RWPE1 (cell line): Measurements from ENCODE around the gene MYD88.

Experiments used
- CTCF ChIA-PET: fragments of 350-600 bp; sonication (Branson Sonifier 250); formaldehyde crosslinking; extraction: SDS; loops from one replicate; lab custom pipeline; 2021; lab: Yijun Ruan, JAX
- POLR2A ChIA-PET: fragments of 400-600 bp; formaldehyde crosslinking; extraction: SDS; loops from one replicate; lab custom pipeline; 2020; ENCODE audit warnings: antibody characterized with exemption; ENCODE audit not compliant: low non-redundant PET; lab: Yijun Ruan, JAX
- DNase-seq: peaks from one replicate; pipeline ENCODE4 v3.0.0; 2012; ENCODE audit warnings: low spot score
- H3K27ac ChIP-seq: fragments of 450-650 bp; 2 replicates; pipeline ENCODE4 v1.5.1; 2017
- TF ChIP-seq, protein P1 (sequence below): fragments of 450-650 bp; conservative IDR thresholded peaks from 2 replicates; pipeline ENCODE4 v1.5.1; 2017; ENCODE audit warnings: low read depth, mild to moderate bottlenecking

The MYD88 gene

DNA sequence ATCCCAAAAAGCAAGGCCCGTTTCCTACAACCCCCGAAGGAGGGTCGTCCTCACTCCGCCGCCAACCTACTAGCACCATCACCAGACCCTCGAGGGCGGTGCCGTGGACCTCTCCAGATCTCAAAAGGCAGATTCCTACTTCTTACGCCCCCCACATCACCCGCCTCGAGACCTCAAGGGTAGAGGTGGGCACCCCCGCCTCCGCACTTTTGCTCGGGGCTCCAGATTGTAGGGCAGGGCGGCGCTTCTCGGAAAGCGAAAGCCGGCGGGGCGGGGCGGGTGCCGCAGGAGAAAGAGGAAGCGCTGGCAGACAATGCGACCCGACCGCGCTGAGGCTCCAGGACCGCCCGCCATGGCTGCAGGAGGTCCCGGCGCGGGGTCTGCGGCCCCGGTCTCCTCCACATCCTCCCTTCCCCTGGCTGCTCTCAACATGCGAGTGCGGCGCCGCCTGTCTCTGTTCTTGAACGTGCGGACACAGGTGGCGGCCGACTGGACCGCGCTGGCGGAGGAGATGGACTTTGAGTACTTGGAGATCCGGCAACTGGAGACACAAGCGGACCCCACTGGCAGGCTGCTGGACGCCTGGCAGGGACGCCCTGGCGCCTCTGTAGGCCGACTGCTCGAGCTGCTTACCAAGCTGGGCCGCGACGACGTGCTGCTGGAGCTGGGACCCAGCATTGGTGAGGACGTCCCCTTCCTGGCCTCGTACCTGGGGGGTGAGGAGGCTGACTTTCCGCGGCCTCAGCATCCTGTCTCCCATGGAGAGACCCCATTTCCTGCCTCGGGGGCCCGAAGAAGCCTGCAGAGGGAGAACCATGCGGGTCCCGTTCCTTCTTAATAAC, at the start of gene MYD88:
MYD88 (plus strand) TSS at position 313 of the 842 bp plus-strand sequence; CDS start at position 353, 40 bp downstream.
- H3K27ac ChIP-seq = peak within 1 kb of the TSS; percentile 90
- ChIA-PET CTCF (no interaction called here), POLR2A (no interaction called here)
- TF ChIP-seq, protein P1, sequence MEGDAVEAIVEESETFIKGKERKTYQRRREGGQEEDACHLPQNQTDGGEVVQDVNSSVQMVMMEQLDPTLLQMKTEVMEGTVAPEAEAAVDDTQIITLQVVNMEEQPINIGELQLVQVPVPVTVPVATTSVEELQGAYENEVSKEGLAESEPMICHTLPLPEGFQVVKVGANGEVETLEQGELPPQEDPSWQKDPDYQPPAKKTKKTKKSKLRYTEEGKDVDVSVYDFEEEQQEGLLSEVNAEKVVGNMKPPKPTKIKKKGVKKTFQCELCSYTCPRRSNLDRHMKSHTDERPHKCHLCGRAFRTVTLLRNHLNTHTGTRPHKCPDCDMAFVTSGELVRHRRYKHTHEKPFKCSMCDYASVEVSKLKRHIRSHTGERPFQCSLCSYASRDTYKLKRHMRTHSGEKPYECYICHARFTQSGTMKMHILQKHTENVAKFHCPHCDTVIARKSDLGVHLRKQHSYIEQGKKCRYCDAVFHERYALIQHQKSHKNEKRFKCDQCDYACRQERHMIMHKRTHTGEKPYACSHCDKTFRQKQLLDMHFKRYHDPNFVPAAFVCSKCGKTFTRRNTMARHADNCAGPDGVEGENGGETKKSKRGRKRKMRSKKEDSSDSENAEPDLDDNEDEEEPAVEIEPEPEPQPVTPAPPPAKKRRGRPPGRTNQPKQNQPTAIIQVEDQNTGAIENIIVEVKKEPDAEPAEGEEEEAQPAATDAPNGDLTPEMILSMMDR = no peak
- DNase-seq = peak; percentile 43

DNA sequence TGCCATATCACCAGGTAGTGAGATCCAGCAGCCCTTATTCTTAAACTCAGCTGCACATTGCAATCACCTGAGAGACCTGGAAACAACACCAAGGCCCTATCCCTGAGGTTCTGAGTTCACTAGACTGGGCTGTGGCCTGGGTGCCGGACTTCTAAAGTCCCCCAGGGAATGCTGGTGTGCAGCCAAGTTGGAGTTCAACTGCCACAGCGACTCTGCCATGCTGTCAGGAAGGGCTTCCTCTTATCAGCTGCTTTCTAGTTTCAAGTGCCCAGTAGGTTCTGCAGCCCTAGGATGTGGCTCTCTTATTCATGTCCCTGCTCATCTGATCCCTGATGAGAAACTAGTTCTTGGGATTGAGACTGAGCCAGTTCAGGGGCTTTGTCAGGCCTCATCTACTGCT, 49.3 kb upstream of the MYD88 start:
- ChIA-PET POLR2A (no interaction called here), CTCF (no interaction called here)
- H3K27ac ChIP-seq = no peak overlapping the region
- TF ChIP-seq, protein P1 = no peak
- DNase-seq = no peak

DNA sequence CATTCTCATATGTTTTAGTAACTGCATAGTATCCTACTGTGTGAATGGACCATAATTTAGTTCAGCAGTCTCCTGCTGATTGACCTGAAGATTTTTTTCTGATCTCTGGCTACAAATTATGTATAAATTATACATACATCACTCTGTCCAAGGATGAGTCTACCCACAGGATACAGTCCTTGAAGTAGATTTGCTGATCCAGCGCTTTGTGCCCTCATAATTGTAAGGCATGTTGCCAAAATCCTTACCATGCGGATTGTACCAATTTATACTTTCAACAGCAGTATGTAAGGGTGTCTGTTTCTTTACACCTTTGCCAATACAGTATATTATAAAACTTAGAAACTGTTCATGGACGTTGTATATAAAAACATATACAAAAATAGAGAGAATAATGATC, 48.0 kb upstream of the MYD88 start:
- ChIA-PET CTCF (no interaction called here), POLR2A (no interaction called here)
- TF ChIP-seq, protein P1 = no peak
- no peak overlapping the region for H3K27ac ChIP-seq
- no peak for DNase-seq

DNA sequence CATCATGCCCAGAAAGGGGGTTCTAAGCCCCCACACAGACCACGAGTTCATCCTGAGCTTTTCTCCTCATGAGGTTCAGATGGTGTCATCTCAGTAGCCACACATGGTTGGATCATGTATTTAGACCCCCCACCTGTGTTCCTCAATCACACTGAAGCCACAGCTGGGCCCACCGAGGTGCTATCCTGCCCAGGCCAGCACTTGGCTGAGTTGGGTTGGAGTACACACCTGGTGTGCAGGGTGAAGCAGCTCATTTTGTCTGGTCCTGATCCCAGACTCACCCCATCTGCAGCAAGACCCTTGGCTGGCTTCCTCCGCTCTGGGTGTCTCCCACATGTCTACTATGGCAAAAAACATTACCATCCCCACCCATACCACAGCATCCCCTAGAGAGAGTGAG, 43.5 kb upstream of the MYD88 start:
- no peak for DNase-seq
- POLR2A ChIA-PET = no interaction called here
- TF ChIP-seq, protein P1 = no peak
- CTCF ChIA-PET = no interaction called here
- no peak overlapping the region for H3K27ac ChIP-seq

DNA sequence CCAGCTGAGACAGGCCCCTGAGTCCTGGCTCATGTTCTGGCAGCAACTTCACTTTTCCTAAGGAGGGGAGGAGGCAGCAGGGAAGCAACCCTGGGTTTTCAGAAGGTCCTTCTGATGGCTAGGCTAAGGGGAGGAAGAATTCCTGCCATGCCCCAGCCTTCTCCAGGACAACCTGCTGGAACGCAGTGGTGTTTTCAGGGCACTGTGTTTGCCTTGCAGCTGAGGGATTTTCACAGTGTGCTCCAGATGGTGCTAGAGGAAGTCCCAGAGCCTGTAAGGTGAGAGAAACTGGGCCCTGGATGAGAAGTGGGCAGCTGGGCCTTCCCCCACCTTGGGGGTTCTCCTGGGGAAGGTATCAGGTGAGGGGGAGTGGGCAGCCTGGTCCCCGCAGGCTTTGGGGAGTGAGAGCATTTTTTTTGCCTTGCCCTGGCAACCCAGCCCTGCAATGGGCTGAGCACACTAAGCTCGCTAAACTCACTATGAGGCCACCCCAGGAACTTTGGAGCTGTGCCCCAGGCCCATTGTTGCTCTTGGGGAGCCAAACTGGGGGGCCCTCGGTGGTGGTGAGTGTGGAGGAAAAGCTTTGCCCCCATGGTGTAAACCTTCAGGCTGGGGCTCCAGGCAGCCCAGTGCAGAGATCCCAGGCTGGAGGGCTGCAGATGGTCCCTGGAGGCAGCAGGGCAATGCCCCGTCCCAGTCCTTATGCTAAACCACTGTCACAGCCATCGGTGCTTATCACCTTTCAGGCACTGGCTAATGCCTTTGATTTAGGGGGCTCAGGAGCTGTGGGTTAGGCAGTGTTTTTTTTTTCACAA, 42.6 kb upstream of the MYD88 start:
- H3K27ac ChIP-seq = no peak overlapping the region
- TF ChIP-seq, protein P1 = no peak
- ChIA-PET POLR2A (no interaction called here), CTCF (interaction anchor here (0.5 kb wide), 1 partner anchor 14 kb away, joined by 3 read pairs; no protein-coding TSS in a partner anchor)
- DNase-seq = no peak

DNA sequence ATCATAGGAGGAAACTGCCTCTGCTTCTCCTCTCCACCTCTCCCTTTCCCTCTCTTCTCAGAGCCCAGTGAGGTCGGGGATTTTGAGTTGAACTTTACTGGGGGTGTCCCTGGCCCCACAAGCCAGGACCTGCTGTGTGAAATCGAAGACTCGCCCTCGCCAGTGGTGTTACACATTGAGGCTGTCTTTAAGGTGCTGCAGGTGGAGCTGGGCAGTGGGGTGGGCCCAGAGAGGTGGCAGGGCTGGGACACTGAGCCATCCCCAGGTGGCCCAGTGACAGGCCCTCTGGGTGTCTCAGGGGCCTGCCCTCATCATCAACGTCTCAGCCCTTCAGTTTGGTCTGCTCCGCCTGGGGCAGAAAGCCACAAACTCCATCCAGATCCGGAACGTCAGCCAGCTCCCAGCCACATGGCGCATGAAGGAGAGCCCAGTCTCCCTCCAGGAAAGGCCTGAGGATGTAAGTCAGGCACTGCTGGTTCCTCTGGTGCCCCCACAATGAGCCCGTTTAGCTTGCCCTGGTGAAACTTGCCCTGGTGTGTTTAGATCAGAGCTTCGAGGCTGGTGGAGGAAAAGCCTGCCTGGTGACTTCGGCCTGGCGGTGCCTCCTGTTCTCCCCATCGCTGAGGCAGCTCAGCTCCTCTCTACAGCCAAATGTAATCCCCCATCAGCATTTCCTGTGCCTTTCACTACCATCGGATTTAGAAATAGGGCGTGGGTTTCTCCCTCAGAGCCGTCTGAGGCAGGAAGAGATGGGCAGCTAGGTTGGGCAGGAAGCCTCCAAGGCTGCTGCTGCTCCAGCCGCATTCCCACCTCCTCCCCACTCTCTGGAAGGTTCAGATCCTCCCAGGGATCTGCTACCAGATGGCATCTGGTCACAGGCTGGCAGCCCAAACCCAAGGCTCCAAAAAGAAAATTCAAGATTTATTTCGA, 40.8 kb upstream of the MYD88 start:
- POLR2A ChIA-PET = no interaction called here
- TF ChIP-seq, protein P1 = no peak
- CTCF ChIA-PET = interaction anchor here (0.6 kb wide), 2 partner anchors 233 to 413 kb away, joined by 3 to 5 read pairs; no protein-coding TSS in a partner anchor
- H3K27ac ChIP-seq = no peak overlapping the region
- DNase-seq = no peak
